ENCODE data around the gene ASAP2. TPM values are rescaled to one million over a fixed set of nuclear protein-coding genes. Genes with fewer than 3 reads are reported as not detected.

ASAP2 gene
- total RNA-seq, 2 donors from 2014 or later: not detected

DNA sequence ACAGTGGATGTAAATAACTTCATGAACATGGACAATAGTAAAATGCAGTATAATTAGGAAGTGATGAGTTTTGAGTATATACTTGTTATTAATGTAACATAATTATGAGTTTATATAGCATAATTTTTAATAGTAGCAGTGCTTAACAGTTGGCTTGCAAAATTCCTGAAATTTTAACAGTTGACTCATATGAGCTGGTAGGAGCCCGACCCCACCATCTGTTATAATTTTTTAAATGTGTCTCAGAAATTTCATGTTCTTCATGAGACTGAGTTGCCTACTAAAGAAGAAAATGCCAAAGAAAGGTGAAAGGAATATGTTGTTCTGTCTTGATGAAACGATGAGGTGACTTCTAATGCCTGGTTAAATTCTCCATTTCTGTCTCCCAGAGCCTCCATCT, 154.1 kb downstream of the ASAP2 start:
- Mint-ChIP-seq H3K27me3 (peaks cover 13 to 18% of the 10 kb centered on the region in 2 donors), H3K27ac (no peak overlapping the region), H3K36me3 (no peaks in the 10 kb centered on the region), H3K4me1 (ENCODE audit: low read depth in 2 of 2) (no peaks in the 10 kb centered on the region), H3K9me3 (no peaks in the 10 kb centered on the region), H3K4me3 (no peak overlapping the region)
- DNase-seq (ENCODE audit: low spot score): no peak
- no peak for ATAC-seq

DNA sequence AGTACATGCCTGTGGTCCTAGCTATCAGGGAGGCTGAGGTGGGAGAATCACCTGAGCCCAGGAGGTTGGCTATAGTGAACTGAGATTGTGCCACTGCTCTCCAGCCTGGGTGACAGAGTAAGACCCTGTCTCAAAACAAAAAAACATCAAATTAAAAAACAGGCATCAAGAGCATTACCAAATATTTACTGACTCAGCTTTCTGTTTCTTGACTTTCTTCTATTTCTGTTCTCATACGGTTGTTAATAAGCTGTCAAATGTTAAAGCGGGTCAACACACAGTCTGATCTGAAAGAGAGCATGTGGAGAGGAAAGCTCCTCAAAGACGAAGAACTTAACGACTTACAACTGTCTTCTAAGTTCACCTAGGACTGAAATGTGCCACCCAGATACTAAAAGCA, 157.8 kb downstream of the ASAP2 start:
- peaks cover 12 to 21% of the 10 kb centered on the region in 2 donors for H3K27me3 Mint-ChIP-seq
- H3K36me3 Mint-ChIP-seq: no peaks in the 10 kb centered on the region

DNA sequence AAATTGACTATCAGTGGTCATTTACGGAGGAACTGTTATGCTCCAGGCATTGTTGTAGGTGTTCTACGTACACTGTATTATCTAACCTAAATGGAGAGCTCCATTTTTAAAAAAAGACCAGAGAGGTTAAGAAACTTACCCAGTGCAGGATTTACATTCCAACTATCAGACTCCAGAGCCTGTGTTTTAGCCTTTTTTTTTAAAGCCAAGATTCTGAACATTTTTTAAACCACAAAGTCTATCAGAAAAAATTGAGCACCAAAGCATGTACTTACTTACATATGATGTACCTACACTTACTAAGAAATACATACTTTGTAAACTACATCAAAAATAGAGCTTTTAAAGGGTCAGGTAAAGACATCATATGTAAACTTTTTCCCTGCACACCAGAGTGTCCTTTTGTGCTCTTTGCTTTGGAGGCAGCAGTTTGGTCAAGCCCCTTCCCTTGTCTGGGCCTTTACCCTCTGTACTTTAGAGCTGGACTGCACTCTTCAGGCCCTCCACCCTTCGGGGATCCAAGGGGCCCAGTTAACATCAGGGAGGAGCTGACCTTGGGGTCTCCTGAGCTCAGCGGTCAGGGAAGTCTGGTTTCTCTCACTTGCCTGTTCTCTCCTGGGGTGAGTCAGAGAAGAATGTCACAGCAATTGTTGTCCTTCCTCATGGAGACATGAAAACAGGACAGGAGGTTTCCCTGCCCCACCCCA, 158.3 kb downstream of the ASAP2 start:
- no peaks in the 10 kb centered on the region for H3K4me1 Mint-ChIP-seq (ENCODE audit: low read depth in 2 of 2)
- DNase-seq (ENCODE audit: low spot score) (no peak), ATAC-seq (no peak)
- no peaks in the 10 kb centered on the region for H3K9me3 Mint-ChIP-seq
- peaks cover 12 to 21% of the 10 kb centered on the region in 2 donors for H3K27me3 Mint-ChIP-seq
- no peak overlapping the region for H3K4me3 Mint-ChIP-seq
- H3K27ac Mint-ChIP-seq: no peak overlapping the region
- no peaks in the 10 kb centered on the region for H3K36me3 Mint-ChIP-seq

More for the DNA sequence above, 157.8 kb downstream of the ASAP2 start:
- ATAC-seq (no peak), DNase-seq (ENCODE audit: low spot score) (no peak)
- Mint-ChIP-seq H3K9me3 (no peaks in the 10 kb centered on the region), H3K4me1 (ENCODE audit: low read depth in 2 of 2) (no peaks in the 10 kb centered on the region), H3K4me3 (no peak overlapping the region), H3K27ac (no peak overlapping the region)

DNA sequence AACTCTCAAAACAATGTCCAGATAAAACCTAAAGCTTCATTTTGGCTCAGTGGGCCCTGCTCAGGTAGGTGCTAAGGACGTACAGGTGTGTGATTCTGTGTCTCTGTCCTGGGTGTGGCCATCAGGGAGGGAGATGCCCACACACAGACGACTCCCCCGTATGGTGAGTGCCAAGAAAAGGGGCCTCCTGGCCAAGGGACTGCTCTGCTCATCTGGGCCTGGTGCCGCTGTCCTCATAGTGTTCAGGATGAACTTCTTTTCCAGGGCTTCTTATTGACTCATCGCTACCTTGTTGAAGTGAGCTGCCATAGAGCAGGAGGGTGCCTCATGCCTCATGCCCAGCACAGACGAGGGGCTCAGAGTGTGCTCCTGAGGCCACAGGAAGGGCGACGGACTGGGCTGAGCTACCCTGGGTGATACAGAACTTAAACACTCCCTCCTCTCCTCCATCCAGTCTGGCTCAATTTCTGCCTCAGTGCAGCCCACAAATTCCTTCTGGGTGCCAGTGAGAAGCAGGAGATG, 158.9 kb downstream of the ASAP2 start:
- H3K27me3 Mint-ChIP-seq: peaks cover 12 to 21% of the 10 kb centered on the region in 2 donors
- H3K36me3 Mint-ChIP-seq: no peaks in the 10 kb centered on the region

GRCh38 chr2:9366026-9366425, 159.4 kb downstream of the ASAP2 start:
- DNase-seq (ENCODE audit: low spot score) (no peak), ATAC-seq (no peak)
- peaks cover 12 to 21% of the 10 kb centered on the region in 2 donors for H3K27me3 Mint-ChIP-seq
- H3K27ac Mint-ChIP-seq: no peak overlapping the region
- H3K36me3 Mint-ChIP-seq: no peaks in the 10 kb centered on the region
- no peaks in the 10 kb centered on the region for H3K9me3 Mint-ChIP-seq
- no peaks in the 10 kb centered on the region for H3K4me1 Mint-ChIP-seq (ENCODE audit: low read depth in 2 of 2)
- H3K4me3 Mint-ChIP-seq: no peak overlapping the region

More for the DNA sequence above, 158.9 kb downstream of the ASAP2 start:
- Mint-ChIP-seq H3K4me1 (ENCODE audit: low read depth in 2 of 2) (no peaks in the 10 kb centered on the region), H3K4me3 (no peak overlapping the region), H3K27ac (no peak overlapping the region), H3K9me3 (no peaks in the 10 kb centered on the region)
- DNase-seq (ENCODE audit: low spot score) (no peak), ATAC-seq (no peak)

- no peak for ATAC-seq
- DNase-seq (ENCODE audit: low spot score): no peak
- Mint-ChIP-seq H3K4me1 (ENCODE audit: low read depth in 2 of 2) (no peaks in the 10 kb centered on the region), H3K27me3 (peaks cover 6 to 11% of the 10 kb centered on the region in 2 donors), H3K4me3 (no peak overlapping the region), H3K27ac (no peak overlapping the region), H3K36me3 (no peaks in the 10 kb centered on the region), H3K9me3 (no peaks in the 10 kb centered on the region)
Measured at GRCh38 chr2:9370746-9371145, 164.1 kb downstream of the ASAP2 start.

DNA sequence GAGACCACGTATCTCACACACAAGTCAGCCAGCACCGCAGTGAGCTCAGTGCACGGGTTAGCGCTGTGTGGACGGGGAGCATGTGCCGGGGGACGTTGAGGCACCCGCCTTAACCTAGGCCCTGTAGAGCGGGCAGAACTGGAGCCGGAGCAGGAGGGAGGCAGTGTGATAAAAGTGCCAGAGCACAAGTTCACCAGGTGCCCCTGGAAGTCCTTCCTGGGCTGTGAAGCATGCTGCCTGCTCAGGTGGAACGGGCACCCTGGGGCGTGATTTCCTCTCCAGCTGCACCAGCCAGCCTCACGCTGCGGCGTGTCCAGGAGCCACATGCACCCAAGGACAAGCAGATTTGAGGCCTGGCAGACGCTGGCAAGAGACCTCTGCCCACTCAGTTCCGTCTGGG, 166.4 kb downstream of the ASAP2 start:
- H3K9me3 Mint-ChIP-seq: no peaks in the 10 kb centered on the region
- DNase-seq (ENCODE audit: low spot score) (no peak), ATAC-seq (no peak)
- no peaks in the 10 kb centered on the region for H3K36me3 Mint-ChIP-seq
- no peaks in the 10 kb centered on the region for H3K4me1 Mint-ChIP-seq (ENCODE audit: low read depth in 2 of 2)
- H3K4me3 Mint-ChIP-seq: no peak overlapping the region
- H3K27me3 Mint-ChIP-seq: peaks cover 6 to 8% of the 10 kb centered on the region in 2 donors
- H3K27ac Mint-ChIP-seq: no peak overlapping the region

GRCh38 chr2:9373476-9373875, 166.9 kb downstream of the ASAP2 start:
- ATAC-seq: no peak
- no peak overlapping the region for H3K4me3 Mint-ChIP-seq
- no peaks in the 10 kb centered on the region for H3K9me3 Mint-ChIP-seq
- H3K36me3 Mint-ChIP-seq: no peaks in the 10 kb centered on the region
- H3K4me1 Mint-ChIP-seq (ENCODE audit: low read depth in 2 of 2): no peaks in the 10 kb centered on the region
- H3K27me3 Mint-ChIP-seq: peaks cover 4 to 6% of the 10 kb centered on the region in 2 donors
- no peak for DNase-seq (ENCODE audit: low spot score)
- no peak overlapping the region for H3K27ac Mint-ChIP-seq

- Mint-ChIP-seq H3K27me3 (peaks cover 0 to 3% of the 10 kb centered on the region in 2 donors), H3K9me3 (no peaks in the 10 kb centered on the region), H3K27ac (no peak overlapping the region), H3K4me1 (ENCODE audit: low read depth in 2 of 2) (no peaks in the 10 kb centered on the region), H3K36me3 (no peaks in the 10 kb centered on the region), H3K4me3 (no peak overlapping the region)
- no peak for ATAC-seq
- DNase-seq (ENCODE audit: low spot score): no peak
Measured at GRCh38 chr2:9374071-9374730, 167.6 kb downstream of the ASAP2 start.

DNA sequence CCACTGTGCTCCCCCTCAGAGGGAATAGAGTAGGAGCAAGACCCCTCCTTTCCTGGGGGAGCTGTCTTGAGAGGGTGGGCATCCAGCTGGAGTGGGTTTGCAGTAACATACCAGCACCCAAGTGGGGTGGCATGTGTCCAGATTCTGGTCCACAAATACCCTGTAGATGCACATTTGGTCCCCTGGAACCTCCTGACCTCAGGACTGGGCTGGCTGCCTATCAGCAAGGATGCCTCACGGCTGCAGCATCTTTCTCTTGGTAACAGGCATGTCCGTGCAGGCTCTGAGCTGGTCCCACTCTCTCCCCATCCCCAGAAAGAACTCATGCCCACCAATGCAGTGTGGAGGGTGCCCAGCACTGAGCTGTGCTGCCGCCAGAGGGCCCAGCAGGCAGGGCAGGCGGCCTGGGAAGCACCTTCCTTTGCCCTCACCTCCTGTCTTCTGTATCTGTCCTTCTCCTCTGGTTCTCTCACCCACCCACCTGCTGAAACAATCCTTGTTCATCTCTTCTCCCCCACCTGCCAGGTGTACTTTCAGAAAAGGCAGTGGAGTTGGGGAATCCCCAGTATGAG, 169.3 kb downstream of the ASAP2 start:
- Mint-ChIP-seq H3K27me3 (peaks cover 0 to 3% of the 10 kb centered on the region in 2 donors), H3K9me3 (no peaks in the 10 kb centered on the region), H3K36me3 (no peaks in the 10 kb centered on the region), H3K4me1 (ENCODE audit: low read depth in 2 of 2) (no peaks in the 10 kb centered on the region), H3K27ac (no peak overlapping the region), H3K4me3 (no peak overlapping the region)
- DNase-seq (ENCODE audit: low spot score): no peak
- ATAC-seq: no peak

DNA sequence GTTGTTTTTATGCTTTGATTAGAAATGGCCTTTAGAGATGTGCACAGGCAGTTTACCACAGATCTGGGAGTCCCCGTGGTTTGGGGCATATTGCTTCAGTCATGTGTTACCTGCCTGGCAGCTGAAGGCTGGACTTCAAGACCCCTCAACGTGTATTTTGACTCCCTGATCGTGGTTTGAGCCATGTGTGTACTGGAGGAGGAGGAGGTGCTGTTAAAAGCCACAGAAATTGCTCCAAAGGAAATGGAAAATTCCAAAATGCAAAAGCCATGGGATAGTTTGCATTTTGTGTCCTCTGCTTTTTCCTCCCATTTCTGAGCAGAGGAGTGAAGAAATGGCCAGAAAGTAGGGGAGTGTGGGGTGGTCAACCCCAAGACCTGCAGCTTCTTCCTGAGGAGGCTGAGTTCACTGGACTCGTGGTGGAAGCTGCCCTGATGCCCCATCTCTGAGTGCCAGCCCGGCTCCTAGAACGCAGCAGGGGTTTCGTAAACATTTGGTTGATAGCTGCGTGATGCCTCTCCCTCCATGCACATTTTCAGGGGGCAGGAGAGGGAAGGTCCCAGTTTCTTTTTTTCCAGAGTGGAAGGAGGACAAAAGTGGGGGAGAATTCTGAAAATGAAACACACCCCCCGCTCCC, 171.0 kb downstream of the ASAP2 start:
- Mint-ChIP-seq H3K4me3 (no peak overlapping the region), H3K9me3 (no peaks in the 10 kb centered on the region), H3K27me3 (peaks cover 0 to 3% of the 10 kb centered on the region in 2 donors), H3K27ac (no peak overlapping the region), H3K36me3 (no peaks in the 10 kb centered on the region), H3K4me1 (ENCODE audit: low read depth in 2 of 2) (no peaks in the 10 kb centered on the region)
- ATAC-seq (no peak), DNase-seq (ENCODE audit: low spot score) (no peak)

GRCh38 chr2:9378433-9379390, 172.1 kb downstream of the ASAP2 start:
- Mint-ChIP-seq H3K4me3 (no peak overlapping the region), H3K4me1 (ENCODE audit: low read depth in 2 of 2) (no peaks in the 10 kb centered on the region), H3K36me3 (no peaks in the 10 kb centered on the region), H3K27me3 (peaks cover 0 to 3% of the 10 kb centered on the region in 2 donors), H3K27ac (no peak overlapping the region), H3K9me3 (no peaks in the 10 kb centered on the region)
- peak in 1 of 2 donors; percentile 15 for ATAC-seq
- no peak for DNase-seq (ENCODE audit: low spot score)

DNA sequence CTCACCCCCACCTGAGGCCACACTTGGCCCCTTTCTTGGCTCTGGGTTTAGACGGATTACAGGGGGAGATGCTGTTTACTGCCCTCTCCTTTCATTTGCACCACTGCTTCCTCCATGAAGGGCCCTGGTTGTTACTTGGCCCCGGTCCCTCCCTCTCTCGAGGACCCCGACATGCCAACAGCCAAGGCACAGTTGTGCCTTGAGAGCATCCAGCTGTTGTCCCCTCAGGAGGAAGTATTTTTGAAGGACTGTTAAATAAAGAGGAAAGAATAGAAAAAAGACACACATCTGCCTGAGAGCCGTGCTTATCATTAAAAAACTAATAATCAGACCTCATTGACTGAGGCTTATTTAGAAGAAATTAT, 172.8 kb downstream of the ASAP2 start:
- Mint-ChIP-seq H3K36me3 (no peaks in the 10 kb centered on the region), H3K9me3 (no peaks in the 10 kb centered on the region), H3K27me3 (no peaks in the 10 kb centered on the region), H3K27ac (no peak overlapping the region), H3K4me1 (ENCODE audit: low read depth in 2 of 2) (no peaks in the 10 kb centered on the region), H3K4me3 (no peak overlapping the region)
- no peak for ATAC-seq
- DNase-seq (ENCODE audit: low spot score): no peak

Measured in natural killer cell treated with Interleukin-12 subunit alpha and Interleukin-12 subunit beta and Interleukin-15 and Interleukin-18, amount 100 ng/mL, for 72 hours (primary cell).